Lung (tissue), 12 donors: Measurements from ENCODE around the gene TNFSF8. TPM values are rescaled to one million over a fixed set of nuclear protein-coding genes. Genes with fewer than 3 reads are reported as not detected.

ENCODE experiments used
- ATAC-seq: fragments of 200-7000 bp; cut with Tn5 transposase; one replicate; pipeline ENCODE4 v1.9.1; 2020; ENCODE audit warnings: moderate number of reproducible peaks; ENCODE audit not compliant: insufficient read depth, low FRiP score
- DNase-seq, 3 donors: peaks; one replicate each; pipeline ENCODE4 v3.0.0-alpha.2; 2013 to 2017
- H3K27ac ChIP-seq, 2 donors: one replicate each; pipeline ENCODE4 v1.5.1; 2013; ENCODE audit warnings: mild to moderate bottlenecking in 2 of 2, moderate library complexity in 2 of 2, control low read depth in 1 of 2, inconsistent platforms in 1 of 2, low read depth in 1 of 2, low read length in 1 of 2
- H3K27me3 ChIP-seq, 3 donors: one replicate each; pipeline ENCODE4 v1.5.1; 2013; ENCODE audit warnings: low read length in 2 of 3; ENCODE audit not compliant: control insufficient read depth in 3 of 3, insufficient read depth in 3 of 3
- H3K36me3 ChIP-seq, 4 donors: one replicate each; pipeline ENCODE4 v1.5.1; 2013; ENCODE audit warnings: low read length in 4 of 4, mild to moderate bottlenecking in 1 of 4, moderate library complexity in 1 of 4; ENCODE audit not compliant: control insufficient read depth in 4 of 4, insufficient read depth in 4 of 4
- H3K4me1 ChIP-seq, 5 donors: one replicate each; pipeline ENCODE4 v1.5.1; 2013; ENCODE audit warnings: low read length in 5 of 5, mild to moderate bottlenecking in 2 of 5, moderate library complexity in 1 of 5; ENCODE audit not compliant: control insufficient read depth in 5 of 5, insufficient read depth in 5 of 5
- H3K4me3 ChIP-seq: one replicate; pipeline ENCODE4 v1.5.1; 2013; ENCODE audit warnings: mild to moderate bottlenecking, control low read depth, moderate library complexity
- H3K9ac ChIP-seq, 2 donors: one replicate each; pipeline ENCODE4 v1.5.1; 2013; ENCODE audit warnings: low read length in 2 of 2, control low read depth in 1 of 2; ENCODE audit not compliant: insufficient read depth in 1 of 2
- H3K9me3 ChIP-seq, 4 donors: one replicate each; pipeline ENCODE4 v1.5.1; 2013; ENCODE audit warnings: low read length in 3 of 4, mild to moderate bottlenecking in 1 of 4, moderate library complexity in 1 of 4; ENCODE audit not compliant: control insufficient read depth in 4 of 4, insufficient read depth in 3 of 4
- WGBS, 2 donors: extraction: QIAGEN DNeasy Blood & Tissue Kit; methylation state at CpG; one replicate each; pipeline ENCODE4 v1.1.7; 2013; 5-methylcytosine and 5-hydroxymethylcytosine counted together
- polyA plus RNA-seq, 2 donors: library from polyadenylated mRNA; stranded (reverse); fragments of 200-250 nt; gene quantifications; one replicate each; pipeline ENCODE4 v1.2.1, GENCODE V29; 2013
- total RNA-seq, 2 donors: library from RNA; depleted of rRNA in 1 of 2; stranded (reverse); fragments of >200 nt in 1 of 2; gene quantifications; one replicate each; pipeline ENCODE4 v1.2.1, GENCODE V29; 2014 to 2021
- TF ChIP-seq, protein P1 (sequence below): IDR thresholded peaks from 2 replicates; pipeline ENCODE4 v1.5.1; 2012; ENCODE audit warnings: mild to moderate bottlenecking; ENCODE audit errors: control extremely low read depth, extremely low read depth
- donor health status: control.
- donor health status: control.
- donor health status: Bipolar disorder and iron deficiency.
- donor health status: healthy.
- donor health status: DM: yes; HTN: yes; CAD: no.

TNFSF8 gene
- total and polyA plus RNA-seq, 4 donors: 0.61 to 8.7 (median 4.8) TPM

DNA sequence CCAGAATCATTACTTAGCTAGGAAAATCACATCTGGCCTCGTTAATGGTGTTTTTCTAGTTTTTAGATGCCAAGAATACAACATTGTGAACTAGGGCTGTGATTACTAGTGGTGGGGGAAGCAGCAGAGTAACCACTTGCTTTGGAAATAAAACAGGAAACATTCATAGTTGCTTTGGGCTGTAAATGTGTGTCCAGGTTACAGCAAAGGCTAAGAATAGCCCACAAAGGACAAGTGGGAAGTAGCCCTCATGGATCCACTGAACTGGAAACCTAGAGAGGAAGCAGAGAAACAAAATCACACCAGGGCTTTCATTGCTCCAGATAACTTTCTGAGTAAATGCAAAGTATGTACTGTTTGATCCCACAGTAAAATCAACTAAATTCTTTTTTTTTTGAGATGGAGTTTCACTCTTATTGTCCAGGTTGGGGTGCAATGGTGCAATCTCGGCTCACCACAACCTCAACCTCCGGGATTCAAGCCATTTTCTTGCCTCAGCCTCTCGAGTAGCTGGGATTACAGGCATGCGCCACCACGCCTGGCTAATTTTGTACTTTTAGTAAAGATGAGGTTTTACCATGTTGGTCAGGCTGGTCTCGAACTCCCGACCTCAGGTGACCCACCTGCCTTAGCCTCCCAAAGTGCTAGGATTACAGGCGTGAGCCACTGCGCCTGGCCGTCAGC lies 68.3 kb downstream of the TNFSF8 start:
- Histone ChIP-seq H3K9me3 (no peaks in the 10 kb centered on the region), H3K36me3 (no peaks in the 10 kb centered on the region), H3K27me3 (no peaks in the 10 kb centered on the region), H3K4me1 (no peaks in the 10 kb centered on the region), H3K4me3 (no peak overlapping the region), H3K27ac (no peak overlapping the region), H3K9ac (no peak overlapping the region)
- peak in 1 of 3 donors; percentile 9 for DNase-seq
- ATAC-seq: no peak
- TF ChIP-seq, protein P1, sequence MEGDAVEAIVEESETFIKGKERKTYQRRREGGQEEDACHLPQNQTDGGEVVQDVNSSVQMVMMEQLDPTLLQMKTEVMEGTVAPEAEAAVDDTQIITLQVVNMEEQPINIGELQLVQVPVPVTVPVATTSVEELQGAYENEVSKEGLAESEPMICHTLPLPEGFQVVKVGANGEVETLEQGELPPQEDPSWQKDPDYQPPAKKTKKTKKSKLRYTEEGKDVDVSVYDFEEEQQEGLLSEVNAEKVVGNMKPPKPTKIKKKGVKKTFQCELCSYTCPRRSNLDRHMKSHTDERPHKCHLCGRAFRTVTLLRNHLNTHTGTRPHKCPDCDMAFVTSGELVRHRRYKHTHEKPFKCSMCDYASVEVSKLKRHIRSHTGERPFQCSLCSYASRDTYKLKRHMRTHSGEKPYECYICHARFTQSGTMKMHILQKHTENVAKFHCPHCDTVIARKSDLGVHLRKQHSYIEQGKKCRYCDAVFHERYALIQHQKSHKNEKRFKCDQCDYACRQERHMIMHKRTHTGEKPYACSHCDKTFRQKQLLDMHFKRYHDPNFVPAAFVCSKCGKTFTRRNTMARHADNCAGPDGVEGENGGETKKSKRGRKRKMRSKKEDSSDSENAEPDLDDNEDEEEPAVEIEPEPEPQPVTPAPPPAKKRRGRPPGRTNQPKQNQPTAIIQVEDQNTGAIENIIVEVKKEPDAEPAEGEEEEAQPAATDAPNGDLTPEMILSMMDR: no peak
- 87 to 89% methylated on average over 11 of the region's 11 CpGs for WGBS, 2 donors

DNA sequence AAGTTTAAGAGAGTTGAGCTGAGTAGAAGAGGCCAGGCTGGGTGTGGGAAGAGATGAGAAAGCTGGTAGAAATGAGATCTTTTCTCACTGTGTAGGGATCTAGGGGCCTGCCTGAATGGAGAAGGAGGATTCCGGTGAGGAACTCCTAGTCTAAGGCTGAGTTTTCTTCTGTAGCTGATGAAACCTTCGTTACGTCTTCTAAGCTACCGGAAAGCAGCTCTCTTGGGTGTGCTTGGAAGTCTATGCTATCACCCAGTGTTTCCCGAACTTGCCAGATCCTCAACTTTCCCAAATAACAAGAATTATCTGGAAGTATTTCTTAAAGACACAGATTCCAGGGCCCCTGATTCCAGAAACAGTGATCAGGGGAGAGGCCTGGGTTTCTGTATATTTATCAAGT lies 69.1 kb downstream of the TNFSF8 start:
- no peaks in the 10 kb centered on the region for H3K4me1 ChIP-seq
- no peak overlapping the region for H3K9ac ChIP-seq
- no peak overlapping the region for H3K4me3 ChIP-seq
- TF ChIP-seq, protein P1: no peak
- WGBS, 2 donors: 96 to 98% methylated on average over 5 of the region's 5 CpGs
- no peaks in the 10 kb centered on the region for H3K9me3 ChIP-seq
- no peak overlapping the region for H3K27ac ChIP-seq
- no peaks in the 10 kb centered on the region for H3K36me3 ChIP-seq
- no peak for DNase-seq
- no peaks in the 10 kb centered on the region for H3K27me3 ChIP-seq
- ATAC-seq: no peak

DNA sequence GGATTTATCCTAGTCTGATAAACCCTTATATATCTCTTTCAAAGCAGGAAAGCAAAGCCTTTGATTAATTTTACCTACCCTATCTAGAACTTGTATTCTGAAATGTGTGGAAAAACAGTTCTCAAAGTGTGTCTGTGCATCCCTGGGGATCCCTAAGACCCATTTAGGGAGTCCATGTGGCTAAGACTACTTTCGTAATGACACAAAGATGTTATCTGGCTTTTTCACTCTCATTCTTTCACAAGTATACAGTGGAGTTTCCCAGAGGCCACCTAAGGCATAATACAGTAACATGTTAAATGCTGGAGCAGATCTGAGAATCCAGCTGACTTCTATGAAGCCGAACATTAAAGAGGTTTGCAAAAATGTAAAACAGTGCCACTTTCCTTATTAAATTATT lies 70.2 kb downstream of the TNFSF8 start:
- ATAC-seq (no peak), DNase-seq (no peak)
- no peak overlapping the region for H3K9ac ChIP-seq
- no peaks in the 10 kb centered on the region for H3K4me1 ChIP-seq
- WGBS, 2 donors: 79 to 80% methylated on average over 2 of the region's 2 CpGs
- H3K36me3 ChIP-seq: no peaks in the 10 kb centered on the region
- no peaks in the 10 kb centered on the region for H3K9me3 ChIP-seq
- no peaks in the 10 kb centered on the region for H3K27me3 ChIP-seq
- TF ChIP-seq, protein P1: no peak
- H3K4me3 ChIP-seq: no peak overlapping the region
- no peak overlapping the region for H3K27ac ChIP-seq

DNA sequence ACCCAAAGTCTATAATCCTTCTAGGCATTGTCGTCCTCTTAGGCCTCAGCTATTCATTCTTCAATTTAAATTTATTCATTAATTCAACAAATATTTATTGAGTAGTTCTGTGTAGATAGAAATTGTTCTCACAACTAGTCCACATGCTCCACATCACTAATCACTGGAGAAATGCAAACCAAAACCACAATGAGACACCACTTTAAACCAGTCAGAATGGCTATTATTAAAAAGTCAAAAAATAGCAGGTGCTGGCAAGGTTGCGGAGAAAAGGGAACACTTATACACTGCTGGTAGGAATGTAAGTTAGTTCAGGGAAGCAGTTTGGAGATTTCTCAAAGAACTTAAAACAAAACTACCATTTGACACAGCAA lies 73.5 kb downstream of the TNFSF8 start:
- WGBS, 2 donors: 92 to 93% methylated on average over 2 of the region's 2 CpGs
- Histone ChIP-seq H3K9me3 (no peaks in the 10 kb centered on the region), H3K9ac (no peak overlapping the region), H3K4me1 (peaks cover 0 to 5% (median 1%) of the 10 kb centered on the region in 5 donors), H3K4me3 (no peak overlapping the region), H3K27ac (no peak overlapping the region), H3K36me3 (no peaks in the 10 kb centered on the region), H3K27me3 (no peaks in the 10 kb centered on the region)
- DNase-seq (no peak), ATAC-seq (no peak)
- TF ChIP-seq, protein P1: no peak
